Activated gamma-delta T cell (primary cell): Measurements from ENCODE around the gene TTC29.
"Not testable (repeated sequence)": the region's sequence is repeated elsewhere in the genome, so short reads cannot be mapped to it uniquely, and the experiment has no call there.

Experiments used
- DNase-seq: peaks from one replicate; lab custom pipeline; 2025; lab: John Stamatoyannopoulos, UW

TTC29 gene

DNA sequence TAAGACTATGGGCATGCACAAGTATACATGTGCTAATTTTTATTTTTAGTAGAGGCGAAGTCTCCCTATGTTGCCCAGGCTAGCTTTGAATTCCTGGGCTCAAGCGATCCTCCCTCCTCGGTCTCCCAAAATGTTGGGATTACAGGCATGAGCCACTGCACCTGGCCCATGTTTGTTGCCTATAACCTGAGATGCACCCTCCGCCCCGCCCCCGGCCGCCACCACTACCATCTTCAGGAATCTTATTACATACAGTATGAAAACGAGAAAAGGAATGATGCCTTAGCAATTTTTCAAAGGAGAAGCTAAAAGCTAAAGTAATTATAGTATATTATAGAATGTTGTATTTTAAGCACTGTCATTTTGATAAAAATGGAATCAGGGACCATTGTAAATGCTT lies 245.8 kb downstream of the TTC29 start:
- no peak for DNase-seq

DNA sequence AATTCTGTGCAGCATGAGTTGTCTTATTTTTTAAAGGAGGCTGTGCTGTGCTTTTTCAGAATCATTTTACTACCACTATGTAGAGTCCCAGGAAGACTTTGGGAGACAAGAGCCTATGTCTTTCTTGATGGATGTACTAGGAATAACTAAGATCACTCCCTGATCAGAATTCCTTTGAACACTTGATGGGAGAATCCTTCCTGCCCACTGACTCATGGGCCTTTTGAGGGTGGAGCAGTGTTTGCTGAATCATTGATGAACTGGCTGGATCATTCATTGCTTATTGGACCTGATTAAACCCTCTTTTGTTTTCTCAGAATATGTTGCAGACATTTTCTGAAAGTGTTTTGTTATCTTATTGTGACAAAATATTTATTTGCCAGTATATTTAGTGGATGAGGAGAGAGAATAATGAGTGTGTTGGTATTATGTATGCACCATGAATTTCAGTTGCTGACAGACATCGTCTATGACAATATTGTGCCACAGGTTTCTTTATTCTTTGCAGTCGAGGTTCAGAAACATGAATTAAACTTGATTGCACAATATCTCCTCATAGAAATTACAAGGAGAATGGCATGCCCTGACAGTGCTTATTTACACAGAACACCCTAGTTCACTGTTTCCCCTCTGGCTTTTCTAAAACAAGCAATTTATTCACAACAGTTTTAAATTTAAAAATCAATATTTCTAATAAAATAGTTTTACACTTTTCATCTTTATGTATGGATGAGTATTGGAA lies 270.7 kb downstream of the TTC29 start:
- no peak for DNase-seq

DNA sequence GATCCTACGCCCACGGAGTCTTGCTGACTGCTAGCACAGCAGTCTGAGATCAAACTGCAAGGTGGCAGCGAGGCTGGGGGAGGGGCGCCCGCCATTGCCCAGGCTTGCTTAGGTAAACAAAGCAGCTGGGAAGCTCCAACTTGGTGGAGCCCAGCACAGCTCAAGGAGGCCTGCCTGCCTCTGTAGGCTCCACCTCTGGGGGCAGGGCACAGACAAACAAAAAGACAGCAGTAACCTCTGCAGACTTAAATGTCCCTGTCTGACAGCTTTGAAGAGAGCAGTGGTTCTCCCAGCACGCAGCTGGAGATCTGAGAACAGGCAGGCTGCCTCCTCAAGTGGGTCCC lies 281.7 kb downstream of the TTC29 start:
- not testable (repeated sequence) for DNase-seq

- no peak for DNase-seq
Measured at GRCh38 chr4:146661367-146661766, 284.3 kb downstream of the TTC29 start.
